Measurements from ENCODE around the gene NRG2. TPM values are rescaled to one million over a fixed set of nuclear protein-coding genes. Genes with fewer than 3 reads are reported as not detected.

Gene NRG2
- total and polyA plus RNA-seq, 2 of the 4 experiments (the other 2 are of a cell fraction), result 0.18 TPM; not detected in 1

- DNase-seq, result no peak
- Histone ChIP-seq H3K14ac (replicated peaks; ENCODE audit: low read depth, low read length) (no peak overlapping the region), H3K4me3 (ENCODE audit: insufficient read depth, low read depth, low read length) (no peak overlapping the region), H4K91ac (ENCODE audit: insufficient read depth, low read depth, low read length) (no peak overlapping the region), H3K27ac (ENCODE audit: insufficient read depth, low read length) (no peak overlapping the region), H3K79me1 (ENCODE audit: low read depth in 1 of 2, low read length in 2 of 2) (no peaks in the 10 kb centered on the region), H2AFZ (replicated peaks; ENCODE audit: low read length, poor library complexity) (no peak overlapping the region), H2AK9ac (replicated peaks; ENCODE audit: low read depth, low read length, poor library complexity) (no peak overlapping the region), H2BK5ac (ENCODE audit: low read depth, low read length, poor library complexity, severe bottlenecking) (no peak overlapping the region), H3K27me3 (ENCODE audit: control insufficient read depth, insufficient read depth, low read length) (peaks cover 44% of the 10 kb centered on the region), H3K18ac (ENCODE audit: low read depth, low read length) (no peak overlapping the region), H2BK15ac (ENCODE audit: low read depth, low read length) (no peak overlapping the region), H4K5ac (ENCODE audit: low read depth, low read length) (no peak overlapping the region), H3K4me2 (ENCODE audit: low read depth, low read length) (no peak overlapping the region), H3K4me1 (ENCODE audit: control insufficient read depth, insufficient read depth, low read length) (no peaks in the 10 kb centered on the region; the same call in 1 of the 2 replicates), H3K4ac (ENCODE audit: low read depth, low read length) (no peak overlapping the region), H3K36me3 (ENCODE audit: control insufficient read depth, insufficient read depth, low read length) (no peaks in the 10 kb centered on the region), H3K23ac (ENCODE audit: low read depth, low read length) (no peak overlapping the region), H2BK20ac (ENCODE audit: low read depth, low read length) (no peak overlapping the region), H3K9me3 (ENCODE audit: control insufficient read depth, insufficient read depth, low read length) (no peaks in the 10 kb centered on the region), H3K9me1 (ENCODE audit: insufficient read depth, low read length) (no peaks in the 10 kb centered on the region), H2BK120ac (ENCODE audit: low read depth, low read length) (no peak overlapping the region), H4K8ac (ENCODE audit: low read depth in 2 of 2, low read length in 2 of 2) (no peak overlapping the region), H4K20me1 (ENCODE audit: insufficient read depth, low read length) (no peaks in the 10 kb centered on the region), H3K56ac (ENCODE audit: extremely low read depth, insufficient read depth, low read length) (no peak overlapping the region), H2AK5ac (ENCODE audit: low read depth, low read length) (no peak overlapping the region), H3K9ac (ENCODE audit: low read depth, low read length) (no peak overlapping the region)
- POLR2A ChIA-PET (ENCODE audit: unreplicated experiment), result no interaction called here
- BruUV-seq (replicated peaks), result no TSS peak
- in situ Hi-C loops (cut with MboI; ENCODE audit: low sequenced_read_pairs) (no loop called here), intact Hi-C loops (cut with micrococcal nuclease) (no loop called here), dilution Hi-C loops (cut with HindIII; ENCODE audit: low sequenced_read_pairs, unreplicated experiment) (no loop called here)
- no CpG with 5 or more reads among the region's 4 CpGs for WGBS, 2 experiments (ENCODE audit: extremely low coverage in 2 of 2, insufficient read length in 1 of 2)
- CTCF ChIA-PET, result no interaction called here
- TF ChIP-seq USF2 (IDR thresholded peaks at IDR 0.05; ENCODE audit: low read depth, low read length) (no peak), POLR2A (IDR thresholded peaks at IDR 0.05; ENCODE audit: low read depth, low read length) (no peak), RAD21 (IDR thresholded peaks at IDR 0.05; ENCODE audit: low read length) (no peak), RFX5 (IDR thresholded peaks at IDR 0.05; ENCODE audit: low read depth, low read length) (no peak), SMC3 (IDR thresholded peaks at IDR 0.05; ENCODE audit: low read depth, low read length) (no peak), MAFK (IDR thresholded peaks at IDR 0.05; ENCODE audit: low read depth, low read length) (no peak), BHLHE40 (IDR thresholded peaks at IDR 0.05; ENCODE audit: low read depth, low read length) (no peak), CEBPB (IDR thresholded peaks at IDR 0.05; ENCODE audit: low read depth, low read length) (no peak), CTCF (conservative IDR thresholded peaks at IDR 0.05; ENCODE audit: low read depth, low read length) (no peak)
- no peak for ATAC-seq (ENCODE audit: low read depth)
Observed at GRCh38 chr5:140041099-140041491, 2.0 kb downstream of the NRG2 start.

Measured in IMR-90 (cell line).